Suprapubic skin (tissue), 4 donors: Measurements from ENCODE around the gene TOM1L2.

Experiments
- CTCF ChIP-seq, 2 donors: fragments of 200-600 bp in 1 of 2; fragments of 450-650 bp in 1 of 2; sonication (generic) in 1 of 2; IDR thresholded peaks; one replicate each; pipeline ENCODE4 v1.5.1; 2016 to 2019; ENCODE audit warnings: antibody characterized with exemption in 2 of 2, mild to moderate bottlenecking in 1 of 2, moderate library complexity in 1 of 2
- POLR2A ChIP-seq, 2 donors: fragments of 450-650 bp; IDR thresholded peaks; one replicate each; pipeline ENCODE4 v1.6.1; 2017; ENCODE audit warnings: antibody characterized with exemption in 2 of 2, mild to moderate bottlenecking in 2 of 2, moderate library complexity in 2 of 2
- POLR2AphosphoS5 ChIP-seq, 3 donors: sonication (generic); formaldehyde crosslinking; IDR thresholded peaks; one replicate each; pipeline ENCODE4 v1.6.1; 2017; ENCODE audit warnings: antibody characterized with exemption in 3 of 3

- TF ChIP-seq CTCF (IDR thresholded peaks at IDR 0.05) (no peak), POLR2AphosphoS5 (IDR thresholded peaks at IDR 0.05) (no peak), POLR2A (IDR thresholded peaks at IDR 0.05) (no peak)
Measured at GRCh38 chr17:17924131-17924856, 47.9 kb downstream of the TOM1L2 start.
